Measurements from ENCODE around the gene MSL1. TPM values are rescaled to one million over a fixed set of nuclear protein-coding genes. Genes with fewer than 3 reads are reported as not detected.
A peak's percentile ranks its signal among the peaks of the same experiment; 100 is the strongest.

MSL1 gene, protein sequence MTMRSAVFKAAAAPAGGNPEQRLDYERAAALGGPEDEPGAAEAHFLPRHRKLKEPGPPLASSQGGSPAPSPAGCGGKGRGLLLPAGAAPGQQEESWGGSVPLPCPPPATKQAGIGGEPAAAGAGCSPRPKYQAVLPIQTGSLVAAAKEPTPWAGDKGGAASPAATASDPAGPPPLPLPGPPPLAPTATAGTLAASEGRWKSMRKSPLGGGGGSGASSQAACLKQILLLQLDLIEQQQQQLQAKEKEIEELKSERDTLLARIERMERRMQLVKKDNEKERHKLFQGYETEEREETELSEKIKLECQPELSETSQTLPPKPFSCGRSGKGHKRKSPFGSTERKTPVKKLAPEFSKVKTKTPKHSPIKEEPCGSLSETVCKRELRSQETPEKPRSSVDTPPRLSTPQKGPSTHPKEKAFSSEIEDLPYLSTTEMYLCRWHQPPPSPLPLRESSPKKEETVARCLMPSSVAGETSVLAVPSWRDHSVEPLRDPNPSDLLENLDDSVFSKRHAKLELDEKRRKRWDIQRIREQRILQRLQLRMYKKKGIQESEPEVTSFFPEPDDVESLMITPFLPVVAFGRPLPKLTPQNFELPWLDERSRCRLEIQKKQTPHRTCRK
- 96.2 TPM for total RNA-seq (ENCODE audit: unreplicated experiment)
- long read RNA-seq, partial matches to known transcripts, result 0 of 3 reads
- long read RNA-seq, other reads (novel, unspliced or antisense), result 0 of 3 reads

DNA sequence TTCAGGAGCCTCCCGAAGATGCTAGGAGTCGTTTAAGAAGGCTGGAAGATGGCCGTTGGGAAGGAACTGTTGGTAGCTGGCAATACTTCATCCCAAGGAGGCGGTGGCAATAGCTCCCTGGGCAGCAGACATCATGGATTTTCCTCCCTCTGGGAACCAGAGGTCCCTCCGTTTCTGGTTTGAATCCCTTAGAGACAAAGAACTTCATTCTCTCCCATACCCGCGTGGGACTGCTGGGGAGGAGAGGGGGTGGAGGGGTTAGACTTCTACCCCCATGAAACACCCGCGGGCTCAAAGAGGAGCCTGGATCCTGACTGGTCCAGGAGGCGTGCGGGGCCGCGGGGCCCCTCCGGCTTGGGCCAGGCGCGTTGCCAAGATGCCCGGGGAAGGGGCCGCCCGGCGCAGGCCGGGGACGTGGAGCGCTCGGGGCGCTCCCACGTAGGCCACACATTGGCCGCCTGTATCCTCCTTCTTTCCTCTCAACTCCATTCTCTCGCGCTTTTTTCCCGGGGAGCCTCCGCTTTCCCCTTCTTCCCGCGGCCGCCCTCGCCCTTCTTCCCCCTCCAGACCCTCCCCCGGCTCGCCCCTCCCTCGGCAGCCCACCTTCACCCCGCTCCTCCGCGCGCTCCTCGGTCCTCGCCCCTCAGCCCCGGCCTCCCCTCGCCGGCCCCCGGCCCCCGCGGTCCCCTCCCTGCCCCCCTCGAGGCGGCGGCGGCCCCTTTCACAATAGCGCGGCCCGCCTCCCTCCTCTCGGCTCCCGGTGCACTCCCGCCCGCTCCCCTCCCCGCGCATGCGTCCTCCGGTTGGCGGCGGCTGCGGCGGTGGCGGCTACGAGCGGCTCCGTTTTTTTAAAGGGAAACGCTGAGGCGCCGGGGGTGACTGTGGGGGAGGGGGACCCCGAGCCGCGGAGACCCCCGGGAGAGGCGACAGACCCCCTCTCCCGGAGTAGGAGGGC lies at the start of gene MSL1:
MSL1 (plus strand) TSS at position 791 of the 955 bp plus-strand sequence. CDS start 642 bp downstream, outside the sequence.
- Mint-ChIP-seq H3K36me3 (ENCODE audit: low read depth, unreplicated experiment) (peaks cover 23% of the 10 kb centered on the region), H3K4me3 (ENCODE audit: unreplicated experiment) (peak within 1 kb of the TSS; percentile 94), H3K27me3 (ENCODE audit: unreplicated experiment) (peaks cover 19% of the 10 kb centered on the region), H3K27ac (ENCODE audit: unreplicated experiment) (peak within 1 kb of the TSS; percentile 92), H3K9me3 (ENCODE audit: unreplicated experiment) (peaks cover 6% of the 10 kb centered on the region), H3K4me1 (ENCODE audit: unreplicated experiment) (peaks cover 26% of the 10 kb centered on the region)
- DNase-seq (ENCODE audit: low spot score), result peak; percentile 88
- TF ChIP-seq, protein P1, sequence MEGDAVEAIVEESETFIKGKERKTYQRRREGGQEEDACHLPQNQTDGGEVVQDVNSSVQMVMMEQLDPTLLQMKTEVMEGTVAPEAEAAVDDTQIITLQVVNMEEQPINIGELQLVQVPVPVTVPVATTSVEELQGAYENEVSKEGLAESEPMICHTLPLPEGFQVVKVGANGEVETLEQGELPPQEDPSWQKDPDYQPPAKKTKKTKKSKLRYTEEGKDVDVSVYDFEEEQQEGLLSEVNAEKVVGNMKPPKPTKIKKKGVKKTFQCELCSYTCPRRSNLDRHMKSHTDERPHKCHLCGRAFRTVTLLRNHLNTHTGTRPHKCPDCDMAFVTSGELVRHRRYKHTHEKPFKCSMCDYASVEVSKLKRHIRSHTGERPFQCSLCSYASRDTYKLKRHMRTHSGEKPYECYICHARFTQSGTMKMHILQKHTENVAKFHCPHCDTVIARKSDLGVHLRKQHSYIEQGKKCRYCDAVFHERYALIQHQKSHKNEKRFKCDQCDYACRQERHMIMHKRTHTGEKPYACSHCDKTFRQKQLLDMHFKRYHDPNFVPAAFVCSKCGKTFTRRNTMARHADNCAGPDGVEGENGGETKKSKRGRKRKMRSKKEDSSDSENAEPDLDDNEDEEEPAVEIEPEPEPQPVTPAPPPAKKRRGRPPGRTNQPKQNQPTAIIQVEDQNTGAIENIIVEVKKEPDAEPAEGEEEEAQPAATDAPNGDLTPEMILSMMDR (IDR thresholded peaks at IDR 0.05; ENCODE audit: unreplicated experiment), result no peak

DNA sequence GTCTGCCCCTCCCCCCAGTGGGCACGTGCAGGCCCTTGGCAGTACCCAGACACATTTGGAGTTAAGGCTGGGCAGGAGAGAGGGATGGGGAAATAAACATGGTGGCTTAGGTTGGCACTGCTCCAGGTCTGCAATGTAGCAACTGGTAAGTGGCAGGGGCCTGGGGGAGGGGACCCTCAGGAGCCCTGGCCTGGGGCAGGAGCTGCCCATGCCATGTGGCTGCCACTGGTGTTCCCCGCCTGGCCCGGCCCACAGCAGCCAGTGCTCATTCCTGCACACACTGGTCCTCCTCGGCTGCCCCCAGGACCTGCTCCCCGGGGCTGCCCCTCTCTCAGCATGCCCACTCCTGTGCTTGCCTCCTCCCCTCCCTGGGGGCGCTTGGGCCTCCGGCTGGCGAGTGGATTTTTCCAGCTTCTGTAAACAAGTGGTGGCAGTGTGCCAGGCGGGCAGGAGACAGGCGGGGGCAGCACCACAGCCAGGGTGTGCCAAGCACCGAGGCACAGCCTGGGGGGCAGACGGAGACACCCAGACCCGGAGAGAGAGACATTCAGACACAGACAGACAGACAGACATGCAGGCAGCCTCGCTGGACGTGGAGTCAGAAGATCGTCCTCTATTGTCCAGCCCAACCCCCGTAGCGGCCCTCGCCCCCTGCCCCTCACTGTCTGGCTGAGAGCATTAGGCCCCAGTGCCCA lies 49.6 kb upstream of the MSL1 start:
- Mint-ChIP-seq H3K36me3 (ENCODE audit: low read depth, unreplicated experiment) (peaks cover 7% of the 10 kb centered on the region), H3K27ac (ENCODE audit: unreplicated experiment) (no peak overlapping the region), H3K4me1 (ENCODE audit: unreplicated experiment) (peaks cover 31% of the 10 kb centered on the region), H3K4me3 (ENCODE audit: unreplicated experiment) (no peak overlapping the region), H3K9me3 (ENCODE audit: unreplicated experiment) (no peaks in the 10 kb centered on the region), H3K27me3 (ENCODE audit: unreplicated experiment) (peaks cover 12% of the 10 kb centered on the region)
- TF ChIP-seq, protein P1 (IDR thresholded peaks at IDR 0.05; ENCODE audit: unreplicated experiment), result no peak
- DNase-seq (ENCODE audit: low spot score), result no peak

DNA sequence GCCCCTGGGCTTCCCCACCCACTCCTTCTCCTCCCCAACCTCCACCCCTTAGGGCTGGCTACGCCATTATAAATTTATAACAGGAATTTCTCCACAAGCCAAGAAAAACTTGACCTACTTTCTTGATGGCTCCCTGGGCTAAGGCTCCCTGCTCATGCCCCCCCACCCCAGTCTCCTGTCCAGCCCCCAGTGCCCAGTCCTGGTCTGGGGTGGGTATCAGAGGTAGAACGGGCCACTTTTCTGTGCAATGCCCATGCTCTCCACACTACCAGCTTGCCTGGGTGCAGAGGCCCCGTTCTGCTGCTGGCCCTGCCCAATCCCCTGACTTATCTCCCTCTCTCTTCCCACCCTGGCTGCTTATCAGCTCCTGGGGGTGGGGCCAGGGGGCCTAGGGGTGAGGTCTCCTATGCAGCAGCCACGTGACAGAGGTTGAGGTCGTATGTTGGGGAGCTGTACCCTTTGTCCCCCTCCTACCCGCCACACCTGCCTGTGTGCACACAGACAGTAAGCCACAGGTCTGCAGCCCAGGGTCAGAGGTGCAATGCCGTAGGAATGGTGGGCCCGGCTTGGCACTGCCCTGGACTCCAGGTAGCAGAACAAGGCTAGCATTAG lies 48.9 kb upstream of the MSL1 start:
- peaks cover 12% of the 10 kb centered on the region for H3K27me3 Mint-ChIP-seq (ENCODE audit: unreplicated experiment)
- H3K27ac Mint-ChIP-seq (ENCODE audit: unreplicated experiment), result no peak overlapping the region
- peaks cover 27% of the 10 kb centered on the region for H3K4me1 Mint-ChIP-seq (ENCODE audit: unreplicated experiment)
- no peak for DNase-seq (ENCODE audit: low spot score)
- H3K36me3 Mint-ChIP-seq (ENCODE audit: low read depth, unreplicated experiment), result peaks cover 7% of the 10 kb centered on the region
- TF ChIP-seq, protein P1 (IDR thresholded peaks at IDR 0.05; ENCODE audit: unreplicated experiment), result no peak
- no peak overlapping the region for H3K4me3 Mint-ChIP-seq (ENCODE audit: unreplicated experiment)
- no peaks in the 10 kb centered on the region for H3K9me3 Mint-ChIP-seq (ENCODE audit: unreplicated experiment)

DNA sequence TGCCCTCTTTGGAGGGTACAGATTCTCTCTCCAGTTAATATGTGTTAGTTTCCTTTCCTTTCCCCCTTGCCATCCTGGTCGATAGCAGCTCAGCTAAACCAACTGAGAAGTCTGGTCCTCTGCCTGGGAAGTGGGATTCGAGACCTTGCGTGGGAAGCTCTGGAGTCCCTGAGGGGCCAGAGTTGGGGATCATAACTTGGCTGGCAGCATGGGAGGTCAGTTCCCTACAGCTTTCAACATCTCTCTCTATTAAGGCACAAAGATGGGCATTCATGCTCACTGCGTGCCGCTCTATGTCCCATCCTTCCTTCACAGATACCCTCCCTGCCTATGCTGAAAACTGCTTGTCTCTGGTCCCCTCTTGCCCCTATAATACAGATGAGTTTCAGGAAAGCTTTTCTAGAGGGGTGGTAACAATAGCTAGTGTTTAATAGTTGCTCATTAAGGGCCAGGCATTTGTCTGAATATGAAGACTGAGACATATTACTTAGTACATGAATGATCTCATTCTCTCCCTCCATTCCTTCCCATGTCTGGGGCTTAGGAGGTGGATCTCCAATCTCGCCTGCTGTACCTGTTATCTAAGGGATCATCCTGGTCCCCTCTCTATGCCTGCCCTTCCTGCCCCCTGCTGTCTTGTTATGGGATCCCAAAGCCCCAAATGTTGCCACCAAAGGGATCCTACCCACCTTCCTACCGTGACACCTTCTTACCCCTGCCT lies 48.2 kb upstream of the MSL1 start:
- Mint-ChIP-seq H3K36me3 (ENCODE audit: low read depth, unreplicated experiment) (peaks cover 7% of the 10 kb centered on the region), H3K27me3 (ENCODE audit: unreplicated experiment) (peaks cover 8% of the 10 kb centered on the region), H3K4me3 (ENCODE audit: unreplicated experiment) (peak overlapping the region; percentile 70), H3K4me1 (ENCODE audit: unreplicated experiment) (peaks cover 19% of the 10 kb centered on the region), H3K9me3 (ENCODE audit: unreplicated experiment) (no peaks in the 10 kb centered on the region), H3K27ac (ENCODE audit: unreplicated experiment) (no peak overlapping the region)
- DNase-seq (ENCODE audit: low spot score), result no peak
- TF ChIP-seq, protein P1 (IDR thresholded peaks at IDR 0.05; ENCODE audit: unreplicated experiment), result no peak

All from endothelial cell (in vitro differentiated cells).